Neural progenitor cell (in vitro differentiated cells): ENCODE measurements around the gene GRIK3. TPM values are rescaled to one million over a fixed set of nuclear protein-coding genes. Genes with fewer than 3 reads are reported as not detected.
A peak's percentile ranks its signal among the peaks of the same experiment; 100 is the strongest.

Experiments used
- DNase-seq: peaks from one replicate; pipeline ENCODE4 v3.0.0-alpha.2; 2016; ENCODE audit warnings: low spot score
- H2AFZ ChIP-seq: fragments of 200-600 bp; sonication (generic); replicated peaks from 2 replicates; pipeline ENCODE4 v1.6.1; 2016; ENCODE audit warnings: antibody characterized with exemption
- H3F3A ChIP-seq: fragments of 200-600 bp; sonication (generic); 2 replicates; pipeline ENCODE4 v1.6.1; 2016; ENCODE audit warnings: antibody characterized with exemption, low read depth
- H3K27ac ChIP-seq: fragments of 200-600 bp; sonication (generic); 2 replicates; pipeline ENCODE4 v1.5.1; 2016; ENCODE audit warnings: mild to moderate bottlenecking
- H3K27me3 ChIP-seq: fragments of 200-600 bp; sonication (generic); 2 replicates; pipeline ENCODE4 v1.6.1; 2016; ENCODE audit warnings: mild to moderate bottlenecking, moderate library complexity
- H3K36me3 ChIP-seq: fragments of 200-600 bp; sonication (generic); 2 replicates; pipeline ENCODE4 v1.5.1; 2016
- H3K4me1 ChIP-seq: fragments of 200-600 bp; sonication (generic); 2 replicates; pipeline ENCODE4 v1.6.1; 2016; ENCODE audit warnings: mixed run types
- H3K4me2 ChIP-seq: fragments of 200-600 bp; sonication (generic); 2 replicates; pipeline ENCODE4 v1.6.1; 2016
- H3K4me3 ChIP-seq: fragments of 200-600 bp; sonication (generic); 2 replicates; pipeline ENCODE4 v1.5.1; 2016
- H3K79me2 ChIP-seq: fragments of 200-600 bp; sonication (generic); 2 replicates; pipeline ENCODE4 v1.6.1; 2016; ENCODE audit warnings: low read depth
- H3K9ac ChIP-seq: fragments of 200-600 bp; sonication (generic); 2 replicates; pipeline ENCODE4 v1.6.1; 2016
- H3K9me3 ChIP-seq: fragments of 200-600 bp; sonication (generic); 2 replicates; pipeline ENCODE4 v1.5.1; 2016; ENCODE audit warnings: low read depth
- H4K20me1 ChIP-seq: fragments of 200-600 bp; sonication (generic); 2 replicates; pipeline ENCODE4 v1.6.1; 2016; ENCODE audit warnings: low read depth
- H3K27ac Mint-ChIP-seq: 3 replicates; pipeline ENCODE4 v1.8.0; 2021; ENCODE audit warnings: mixed read lengths
- H3K27me3 Mint-ChIP-seq: 2 replicates; pipeline ENCODE4 v1.8.0; 2022; ENCODE audit warnings: low read depth, mild to moderate bottlenecking, inconsistent platforms, moderate library complexity, mixed read lengths; ENCODE audit not compliant: insufficient read depth
- H3K36me3 Mint-ChIP-seq: 3 replicates; pipeline ENCODE4 v1.8.0; 2021; ENCODE audit warnings: mixed read lengths
- H3K4me1 Mint-ChIP-seq: 3 replicates; pipeline ENCODE4 v1.8.0; 2021; ENCODE audit warnings: mixed read lengths
- H3K4me3 Mint-ChIP-seq: 3 replicates; pipeline ENCODE4 v1.8.0; 2021; ENCODE audit warnings: mild to moderate bottlenecking, moderate library complexity, mixed read lengths
- H3K9me3 Mint-ChIP-seq: 3 replicates; pipeline ENCODE4 v1.8.0; 2020; ENCODE audit warnings: mixed read lengths
- EZH2 ChIP-seq: fragments of 200-600 bp; sonication (generic); IDR thresholded peaks from 2 replicates; pipeline ENCODE4 v1.6.1; 2017; ENCODE audit warnings: antibody characterized with exemption, mild to moderate bottlenecking, moderate library complexity
- EZH2phosphoT487 ChIP-seq: fragments of 200-600 bp; sonication (generic); IDR thresholded peaks from 2 replicates; pipeline ENCODE4 v1.6.1; 2017; ENCODE audit warnings: antibody characterized with exemption
- total RNA-seq: library from RNA; depleted of rRNA; stranded (reverse); fragments of >200 nt; gene quantifications from 2 replicates; pipeline ENCODE4 v1.2.3, GENCODE V29; 2015; ENCODE audit warnings: low replicate concordance
- TF ChIP-seq, protein P1 (sequence below): fragments of 200-600 bp; sonication (generic); IDR thresholded peaks from 2 replicates; pipeline ENCODE4 v1.5.1; 2017; ENCODE audit warnings: antibody characterized with exemption, mild to moderate bottlenecking

GRIK3 gene
- total RNA-seq, 1 donor from 2014 or later = 1.7 TPM

DNA sequence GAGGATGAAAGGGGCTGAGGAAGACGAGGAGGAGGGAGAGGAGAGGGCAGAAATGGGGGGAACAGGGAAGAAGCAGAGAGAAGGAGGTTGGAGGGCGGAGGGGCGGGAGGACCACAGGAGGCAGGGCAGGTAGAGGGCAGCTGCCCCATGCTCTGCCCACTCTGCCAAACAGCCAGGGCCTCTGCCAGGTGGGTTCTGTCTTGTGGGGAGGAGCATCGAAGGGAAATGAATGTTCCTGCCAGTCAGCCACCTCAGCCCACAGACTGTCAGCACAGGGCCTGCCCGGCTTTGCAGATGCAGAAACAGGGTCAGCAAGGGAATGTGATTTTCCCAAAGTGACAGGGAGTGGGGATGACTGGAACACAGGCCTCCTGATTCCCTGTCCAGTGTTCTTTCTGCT lies 82.6 kb downstream of the GRIK3 start:
- H3K27ac Mint-ChIP-seq = no peak overlapping the region
- no peak overlapping the region for H3K4me3 Mint-ChIP-seq
- peak overlapping the region; percentile 31 for H3K4me2 ChIP-seq
- no peak overlapping the region for H2AFZ ChIP-seq
- no peak for DNase-seq
- no peaks in the 10 kb centered on the region for H3K36me3 ChIP-seq
- H3K4me1 ChIP-seq = peaks cover 14% of the 10 kb centered on the region
- H3K9me3 ChIP-seq = no peaks in the 10 kb centered on the region
- H3K36me3 Mint-ChIP-seq = no peaks in the 10 kb centered on the region
- TF ChIP-seq EZH2 = no peak
- TF ChIP-seq, protein P1, sequence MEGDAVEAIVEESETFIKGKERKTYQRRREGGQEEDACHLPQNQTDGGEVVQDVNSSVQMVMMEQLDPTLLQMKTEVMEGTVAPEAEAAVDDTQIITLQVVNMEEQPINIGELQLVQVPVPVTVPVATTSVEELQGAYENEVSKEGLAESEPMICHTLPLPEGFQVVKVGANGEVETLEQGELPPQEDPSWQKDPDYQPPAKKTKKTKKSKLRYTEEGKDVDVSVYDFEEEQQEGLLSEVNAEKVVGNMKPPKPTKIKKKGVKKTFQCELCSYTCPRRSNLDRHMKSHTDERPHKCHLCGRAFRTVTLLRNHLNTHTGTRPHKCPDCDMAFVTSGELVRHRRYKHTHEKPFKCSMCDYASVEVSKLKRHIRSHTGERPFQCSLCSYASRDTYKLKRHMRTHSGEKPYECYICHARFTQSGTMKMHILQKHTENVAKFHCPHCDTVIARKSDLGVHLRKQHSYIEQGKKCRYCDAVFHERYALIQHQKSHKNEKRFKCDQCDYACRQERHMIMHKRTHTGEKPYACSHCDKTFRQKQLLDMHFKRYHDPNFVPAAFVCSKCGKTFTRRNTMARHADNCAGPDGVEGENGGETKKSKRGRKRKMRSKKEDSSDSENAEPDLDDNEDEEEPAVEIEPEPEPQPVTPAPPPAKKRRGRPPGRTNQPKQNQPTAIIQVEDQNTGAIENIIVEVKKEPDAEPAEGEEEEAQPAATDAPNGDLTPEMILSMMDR = no peak
- no peak for TF ChIP-seq EZH2phosphoT487
- no peaks in the 10 kb centered on the region for H3K79me2 ChIP-seq
- H3K4me3 ChIP-seq = no peak overlapping the region
- H3K9ac ChIP-seq = no peak overlapping the region
- no peaks in the 10 kb centered on the region for H3F3A ChIP-seq
- no peaks in the 10 kb centered on the region for H4K20me1 ChIP-seq
- no peak overlapping the region for H3K27ac ChIP-seq
- peaks cover 26% of the 10 kb centered on the region for H3K4me1 Mint-ChIP-seq
- H3K27me3 Mint-ChIP-seq = peaks cover 19% of the 10 kb centered on the region
- H3K27me3 ChIP-seq = no peaks in the 10 kb centered on the region
- H3K9me3 Mint-ChIP-seq = peaks cover 2% of the 10 kb centered on the region

- Histone ChIP-seq H3K79me2 (no peaks in the 10 kb centered on the region), H4K20me1 (no peaks in the 10 kb centered on the region), H3K4me1 (peaks cover 14% of the 10 kb centered on the region), H3K36me3 (no peaks in the 10 kb centered on the region), H3K4me2 (peak overlapping the region; percentile 31), H2AFZ (no peak overlapping the region), H3K27ac (no peak overlapping the region), H3K9ac (no peak overlapping the region), H3K27me3 (no peaks in the 10 kb centered on the region), H3F3A (no peaks in the 10 kb centered on the region), H3K9me3 (no peaks in the 10 kb centered on the region), H3K4me3 (no peak overlapping the region)
- H3K4me3 Mint-ChIP-seq = no peak overlapping the region
- peaks cover 2% of the 10 kb centered on the region for H3K9me3 Mint-ChIP-seq
- DNase-seq = no peak
- peak overlapping the region; percentile 94 for H3K27ac Mint-ChIP-seq
- H3K27me3 Mint-ChIP-seq = peaks cover 21% of the 10 kb centered on the region
- H3K36me3 Mint-ChIP-seq = no peaks in the 10 kb centered on the region
- H3K4me1 Mint-ChIP-seq = peaks cover 27% of the 10 kb centered on the region
- TF ChIP-seq, protein P1 = no peak
- no peak for TF ChIP-seq EZH2
Measured at GRCh38 chr1:36951292-36951750, 83.0 kb downstream of the GRIK3 start.

DNA sequence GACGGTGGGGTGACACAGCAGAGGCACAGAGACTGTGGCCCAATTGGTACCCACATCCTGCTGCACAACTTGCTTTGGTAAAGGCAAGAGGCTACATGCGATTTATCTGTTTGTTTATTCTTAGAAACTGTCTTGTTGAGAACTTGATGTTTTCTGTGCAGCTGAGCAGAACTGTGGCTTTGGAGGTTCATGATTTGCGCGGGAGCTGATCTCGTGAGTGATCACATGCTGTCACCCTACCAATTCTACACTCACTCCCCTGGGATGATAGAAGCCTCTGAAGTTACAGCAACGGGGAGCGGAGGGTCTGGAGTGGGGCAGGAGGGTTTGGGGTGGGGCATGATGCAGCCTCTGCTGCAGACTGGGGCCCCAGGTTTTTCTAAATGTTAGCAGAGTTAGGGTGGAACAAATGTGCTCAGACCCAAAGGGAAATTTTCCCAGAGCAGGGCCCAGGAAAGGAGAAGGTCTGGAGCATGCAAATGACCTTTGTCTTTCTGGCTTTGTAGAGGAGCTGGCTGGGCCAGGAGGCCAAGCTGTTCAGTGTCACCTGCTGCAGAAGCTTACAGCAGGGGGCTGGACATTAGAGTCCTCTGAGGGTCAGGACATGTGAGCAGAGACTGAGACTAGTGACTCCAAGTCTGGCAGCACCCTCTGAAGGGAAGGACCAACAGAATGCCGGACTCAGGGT lies 83.6 kb downstream of the GRIK3 start:
- H3K9ac ChIP-seq = no peak overlapping the region
- Mint-ChIP-seq H3K4me1 (peaks cover 27% of the 10 kb centered on the region), H3K4me3 (no peak overlapping the region), H3K36me3 (no peaks in the 10 kb centered on the region), H3K27ac (peak overlapping the region; percentile 94), H3K27me3 (peaks cover 21% of the 10 kb centered on the region), H3K9me3 (peaks cover 2% of the 10 kb centered on the region)
- no peaks in the 10 kb centered on the region for H3K9me3 ChIP-seq
- DNase-seq = no peak
- H2AFZ ChIP-seq = no peak overlapping the region
- H3F3A ChIP-seq = no peaks in the 10 kb centered on the region
- H3K79me2 ChIP-seq = no peaks in the 10 kb centered on the region
- H3K27me3 ChIP-seq = no peaks in the 10 kb centered on the region
- no peaks in the 10 kb centered on the region for H3K36me3 ChIP-seq
- peak overlapping the region; percentile 31 for H3K4me2 ChIP-seq
- peaks cover 14% of the 10 kb centered on the region for H3K4me1 ChIP-seq
- no peak overlapping the region for H3K4me3 ChIP-seq
- no peak for TF ChIP-seq EZH2phosphoT487
- TF ChIP-seq, protein P1 = no peak
- no peak for TF ChIP-seq EZH2
- H3K27ac ChIP-seq = no peak overlapping the region
- no peaks in the 10 kb centered on the region for H4K20me1 ChIP-seq
